Keratinocyte (primary cell): ENCODE measurements around the gene CDH15. TPM values are rescaled to one million over a fixed set of nuclear protein-coding genes. Genes with fewer than 3 reads are reported as not detected.
"Not testable (repeated sequence)": the region's sequence is repeated elsewhere in the genome, so short reads cannot be mapped to it uniquely, and the experiment has no call there.

Source experiments
- DNase-seq: peaks from one replicate; pipeline ENCODE4 v3.0.0-alpha.2; 2011; ENCODE audit warnings: low read depth, missing footprints, low spot score
- FAIRE-seq: peaks from 2 replicates; lab custom pipeline; 2011; peaks lifted over from hg19 to GRCh38; lab: Jason Lieb, UNC
- H2AFZ ChIP-seq: 2 replicates; pipeline ENCODE4 v1.6.0; 2012; ENCODE audit warnings: low read length, control low read depth, inconsistent platforms; ENCODE audit not compliant: control insufficient read depth
- H3K27ac ChIP-seq: 2 replicates; pipeline ENCODE4 v1.5.1; 2011; ENCODE audit warnings: low read length; ENCODE audit not compliant: control insufficient read depth, insufficient read depth
- H3K27me3 ChIP-seq: 3 replicates; pipeline ENCODE4 v1.6.0; 2011; ENCODE audit warnings: low read length; ENCODE audit not compliant: control insufficient read depth, insufficient read depth; ENCODE audit errors: extremely low read depth
- H3K36me3 ChIP-seq, 2 experiments: 2 replicates in 1 of 2; 3 replicates in 1 of 2; pipeline ENCODE4 v1.5.1; 2011; ENCODE audit warnings: low read length in 2 of 2, mild to moderate bottlenecking in 1 of 2; ENCODE audit not compliant: control insufficient read depth in 2 of 2, insufficient read depth in 2 of 2; ENCODE audit errors: extremely low read depth in 1 of 2
- H3K4me1 ChIP-seq: 3 replicates; pipeline ENCODE4 v1.5.1; 2011; ENCODE audit warnings: low read length; ENCODE audit not compliant: control insufficient read depth, insufficient read depth; ENCODE audit errors: extremely low read depth
- H3K4me2 ChIP-seq: 3 replicates; pipeline ENCODE4 v1.6.0; 2011; ENCODE audit warnings: low read depth, low read length; ENCODE audit not compliant: control insufficient read depth, insufficient read depth; ENCODE audit errors: extremely low read depth
- H3K4me3 ChIP-seq, 3 experiments: fragments of 200-600 bp in 1 of 3; sonication (generic) in 1 of 3; 2 replicates in 2 of 3; 3 replicates in 1 of 3; pipeline ENCODE4 v1.5.1; 2011 to 2016; ENCODE audit warnings: low read length in 3 of 3, mild to moderate bottlenecking in 3 of 3, control low read depth in 2 of 3, inconsistent platforms in 1 of 3, low read depth in 1 of 3, mixed read lengths in 1 of 3, mixed run types in 1 of 3, moderate library complexity in 1 of 3; ENCODE audit not compliant: control insufficient read depth in 2 of 3, insufficient read depth in 2 of 3; ENCODE audit errors: extremely low read depth in 1 of 3
- H3K79me2 ChIP-seq: 2 replicates; pipeline ENCODE4 v1.6.0; 2012; ENCODE audit warnings: low read length; ENCODE audit not compliant: control insufficient read depth, insufficient read depth
- H3K9ac ChIP-seq: 3 replicates; pipeline ENCODE4 v1.6.0; 2011; ENCODE audit warnings: low read length; ENCODE audit not compliant: control insufficient read depth, insufficient read depth; ENCODE audit errors: extremely low read depth
- H3K9me1 ChIP-seq: 3 replicates; pipeline ENCODE4 v1.6.0; 2011; ENCODE audit warnings: low read length; ENCODE audit not compliant: control insufficient read depth, insufficient read depth; ENCODE audit errors: extremely low read depth
- H3K9me3 ChIP-seq: 2 replicates; pipeline ENCODE4 v1.5.1; 2012; ENCODE audit warnings: low read depth, low read length; ENCODE audit not compliant: control insufficient read depth
- H4K20me1 ChIP-seq: 3 replicates; pipeline ENCODE4 v1.6.0; 2011; ENCODE audit warnings: low read length; ENCODE audit not compliant: control insufficient read depth, insufficient read depth; ENCODE audit errors: extremely low read depth
- CTCF ChIP-seq, 3 experiments: IDR thresholded peaks in 1 of 3; conservative IDR thresholded peaks in 1 of 3; optimal IDR thresholded peaks in 1 of 3; 2 replicates in 2 of 3; 3 replicates in 1 of 3; pipeline versions ENCODE3 to v1.5.1; 2011; ENCODE audit warnings: low read length in 3 of 3, mild to moderate bottlenecking in 3 of 3, moderate library complexity in 2 of 3, control low read depth in 1 of 3, inconsistent platforms in 1 of 3; ENCODE audit not compliant: insufficient read depth in 2 of 3; ENCODE audit errors: extremely low read depth in 1 of 3
- EZH2 ChIP-seq: IDR thresholded peaks from one replicate; pipeline ENCODE4 v1.6.1; 2012; ENCODE audit warnings: inconsistent platforms, mild to moderate bottlenecking, low read length, moderate library complexity
- dilution Hi-C: fragments of 300-500 bp; cut with MboI; formaldehyde crosslinking; loops from one replicate; pipeline ENCODE4 v1.7.0; 2020; ENCODE audit warnings: low sequenced_read_pairs; ENCODE audit not compliant: extremely low pct_ligation_motif_present
- polyA plus RNA-seq, 5 experiments: library from polyadenylated mRNA; depleted of rRNA in 3 of 5; stranded (reverse) in 3 of 5; stranded (forward) in 1 of 5; unstranded in 1 of 5; fragments of >200 nt; gene quantifications; 1 replicate in 1 of 5; 2 replicates in 3 of 5; 3 replicates in 1 of 5; pipeline versions ENCODE4 v1.2.1 to v1.2.3, GENCODE V29; 2011 to 2012; ENCODE audit warnings: missing spikeins in 2 of 5, low read depth in 1 of 5, low replicate concordance in 1 of 5

CDH15 gene
- polyA plus RNA-seq, 1 donor (not counting 4 experiments of a cell fraction or from before 2014, with no cell fraction given) = not detected

GRCh38 chr16:89184677-89184932, 13.1 kb downstream of the CDH15 start:
- H3K4me2 ChIP-seq = no peak overlapping the region
- H3K79me2 ChIP-seq = no peaks in the 10 kb centered on the region
- H3K4me3 ChIP-seq = no peak overlapping the region
- H3K9me3 ChIP-seq = no peaks in the 10 kb centered on the region
- no peak overlapping the region for H2AFZ ChIP-seq
- no peaks in the 10 kb centered on the region for H3K36me3 ChIP-seq
- peaks cover 1% of the 10 kb centered on the region for H4K20me1 ChIP-seq
- H3K27ac ChIP-seq = no peak overlapping the region
- H3K4me1 ChIP-seq = no peaks in the 10 kb centered on the region
- peaks cover 13% of the 10 kb centered on the region for H3K27me3 ChIP-seq
- H3K9ac ChIP-seq = no peak overlapping the region
- TF ChIP-seq CTCF (optimal IDR thresholded peaks at IDR 0.05 in 1 of 3, IDR thresholded peaks at IDR 0.05 in 1 of 3, conservative IDR thresholded peaks at IDR 0.05 in 1 of 3; ENCODE audit: extremely low read depth in 1 of 3, insufficient read depth in 2 of 3, low read length in 3 of 3) = no peak
- no peak for TF ChIP-seq EZH2
- dilution Hi-C loops = no loop called here
- DNase-seq (no peak), FAIRE-seq (no peak)
- no peaks in the 10 kb centered on the region for H3K9me1 ChIP-seq

GRCh38 chr16:89184933-89185794, 13.6 kb downstream of the CDH15 start:
- Histone ChIP-seq H4K20me1 (peaks cover 4% of the 10 kb centered on the region), H3K9me3 (no peaks in the 10 kb centered on the region), H3K27me3 (peaks cover 13% of the 10 kb centered on the region), H3K4me3 (no peak overlapping the region), H3K27ac (no peak overlapping the region), H3K4me1 (no peaks in the 10 kb centered on the region), H3K9me1 (no peaks in the 10 kb centered on the region), H3K4me2 (no peak overlapping the region), H3K36me3 (no peaks in the 10 kb centered on the region), H3K79me2 (no peaks in the 10 kb centered on the region), H3K9ac (no peak overlapping the region), H2AFZ (no peak overlapping the region)
- dilution Hi-C loops = no loop called here
- DNase-seq = no peak
- no peak for FAIRE-seq
- TF ChIP-seq EZH2 = no peak
- TF ChIP-seq CTCF (optimal IDR thresholded peaks at IDR 0.05 in 1 of 3, IDR thresholded peaks at IDR 0.05 in 1 of 3, conservative IDR thresholded peaks at IDR 0.05 in 1 of 3; ENCODE audit: extremely low read depth in 1 of 3, insufficient read depth in 2 of 3, low read length in 3 of 3) = no peak

GRCh38 chr16:89185887-89186592, 14.5 kb downstream of the CDH15 start:
- not testable (repeated sequence) for FAIRE-seq, H3K9ac ChIP-seq, H3K36me3 ChIP-seq

More at GRCh38 chr16:89185887-89186592, 14.5 kb downstream of the CDH15 start:
- H2AFZ ChIP-seq, H3K4me1 ChIP-seq, H3K79me2 ChIP-seq, H3K4me2 ChIP-seq, H4K20me1 ChIP-seq, H3K9me1 ChIP-seq, DNase-seq, dilution Hi-C loops, H3K27ac ChIP-seq, H3K4me3 ChIP-seq, H3K9me3 ChIP-seq: not testable (repeated sequence)
- H3K27me3 ChIP-seq = peaks cover 14% of the 10 kb centered on the region
